MCF 10A (cell line): Measurements from ENCODE around the gene NMS. TPM values are rescaled to one million over a fixed set of nuclear protein-coding genes. Genes with fewer than 3 reads are reported as not detected.

Experiments used
- BruUV-seq: library from RNA; stranded (reverse); fragments of 400-500 nt; replicated peaks from 2 replicates; lab custom pipeline; 2021; lab: Mats Ljungman, UMichigan
- CTCF ChIA-PET: fragments of 300-600 bp; sonication (Branson Sonifier 250); formaldehyde crosslinking; extraction: SDS; loops from one replicate; lab custom pipeline; 2021; ENCODE audit warnings: antibody characterized with exemption, inconsistent platforms; lab: Yijun Ruan, JAX
- POLR2A ChIA-PET: fragments of 300-600, 350-650 bp; sonication (Branson Sonifier 250); formaldehyde crosslinking; extraction: SDS; loops from one replicate; lab custom pipeline; 2020; ENCODE audit warnings: antibody characterized with exemption, inconsistent platforms; lab: Yijun Ruan, JAX
- DNase-seq: peaks from one replicate; pipeline ENCODE4 v3.0.0-alpha.2; 2018; ENCODE audit not compliant: unreplicated experiment
- H3K27ac Mint-ChIP-seq: one replicate; pipeline ENCODE4 v1.8.0; 2022; ENCODE audit warnings: mild to moderate bottlenecking, low read depth, mixed read lengths; ENCODE audit not compliant: unreplicated experiment
- H3K27me3 Mint-ChIP-seq: one replicate; pipeline ENCODE4 v1.8.0; 2022; ENCODE audit warnings: mixed read lengths; ENCODE audit not compliant: insufficient read depth, unreplicated experiment
- H3K36me3 Mint-ChIP-seq: one replicate; pipeline ENCODE4 v1.8.0; 2022; ENCODE audit warnings: mild to moderate bottlenecking, moderate library complexity, mixed read lengths; ENCODE audit not compliant: insufficient read depth, unreplicated experiment
- H3K4me1 Mint-ChIP-seq: one replicate; pipeline ENCODE4 v1.8.0; 2022; ENCODE audit warnings: mixed read lengths; ENCODE audit not compliant: insufficient read depth, unreplicated experiment
- H3K4me3 Mint-ChIP-seq: one replicate; pipeline ENCODE4 v1.8.0; 2022; ENCODE audit warnings: mild to moderate bottlenecking, moderate library complexity, mixed read lengths; ENCODE audit not compliant: unreplicated experiment
- H3K9me3 Mint-ChIP-seq: one replicate; pipeline ENCODE4 v1.8.0; 2022; ENCODE audit warnings: mixed read lengths; ENCODE audit not compliant: unreplicated experiment
- intact Hi-C: fragments of 100-400 bp; cut with micrococcal nuclease; formaldehyde crosslinking; loops from 2 replicates; pipeline ENCODE4 v1.14.1; 2022
- total RNA-seq: library from RNA; stranded (reverse); gene quantifications from 2 replicates; pipeline ENCODE4 v1.2.3, GENCODE V29; 2022
- TF ChIP-seq, protein P1 (sequence below): fragments of 200-600 bp; IDR thresholded peaks from one replicate; pipeline ENCODE4 v1.8.0; 2022; ENCODE audit warnings: antibody characterized with exemption, mild to moderate bottlenecking; ENCODE audit not compliant: unreplicated experiment

The NMS gene
- total RNA-seq, 1 experiment from 2014 or later: not detected

GRCh38 chr2:100460904-100461530 is 9.3 kb upstream of the NMS start:
- H3K9me3 Mint-ChIP-seq: peaks cover 13% of the 10 kb centered on the region
- no peaks in the 10 kb centered on the region for H3K4me1 Mint-ChIP-seq
- ChIA-PET CTCF (no interaction called here), POLR2A (no interaction called here)
- peaks cover 48% of the 10 kb centered on the region for H3K27me3 Mint-ChIP-seq
- no peaks in the 10 kb centered on the region for H3K36me3 Mint-ChIP-seq
- no peak for DNase-seq
- H3K4me3 Mint-ChIP-seq: no peak overlapping the region
- no peak overlapping the region for H3K27ac Mint-ChIP-seq
- intact Hi-C loops: no loop called here
- TF ChIP-seq, protein P1, sequence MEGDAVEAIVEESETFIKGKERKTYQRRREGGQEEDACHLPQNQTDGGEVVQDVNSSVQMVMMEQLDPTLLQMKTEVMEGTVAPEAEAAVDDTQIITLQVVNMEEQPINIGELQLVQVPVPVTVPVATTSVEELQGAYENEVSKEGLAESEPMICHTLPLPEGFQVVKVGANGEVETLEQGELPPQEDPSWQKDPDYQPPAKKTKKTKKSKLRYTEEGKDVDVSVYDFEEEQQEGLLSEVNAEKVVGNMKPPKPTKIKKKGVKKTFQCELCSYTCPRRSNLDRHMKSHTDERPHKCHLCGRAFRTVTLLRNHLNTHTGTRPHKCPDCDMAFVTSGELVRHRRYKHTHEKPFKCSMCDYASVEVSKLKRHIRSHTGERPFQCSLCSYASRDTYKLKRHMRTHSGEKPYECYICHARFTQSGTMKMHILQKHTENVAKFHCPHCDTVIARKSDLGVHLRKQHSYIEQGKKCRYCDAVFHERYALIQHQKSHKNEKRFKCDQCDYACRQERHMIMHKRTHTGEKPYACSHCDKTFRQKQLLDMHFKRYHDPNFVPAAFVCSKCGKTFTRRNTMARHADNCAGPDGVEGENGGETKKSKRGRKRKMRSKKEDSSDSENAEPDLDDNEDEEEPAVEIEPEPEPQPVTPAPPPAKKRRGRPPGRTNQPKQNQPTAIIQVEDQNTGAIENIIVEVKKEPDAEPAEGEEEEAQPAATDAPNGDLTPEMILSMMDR: no peak
- no TSS peak for BruUV-seq

DNA sequence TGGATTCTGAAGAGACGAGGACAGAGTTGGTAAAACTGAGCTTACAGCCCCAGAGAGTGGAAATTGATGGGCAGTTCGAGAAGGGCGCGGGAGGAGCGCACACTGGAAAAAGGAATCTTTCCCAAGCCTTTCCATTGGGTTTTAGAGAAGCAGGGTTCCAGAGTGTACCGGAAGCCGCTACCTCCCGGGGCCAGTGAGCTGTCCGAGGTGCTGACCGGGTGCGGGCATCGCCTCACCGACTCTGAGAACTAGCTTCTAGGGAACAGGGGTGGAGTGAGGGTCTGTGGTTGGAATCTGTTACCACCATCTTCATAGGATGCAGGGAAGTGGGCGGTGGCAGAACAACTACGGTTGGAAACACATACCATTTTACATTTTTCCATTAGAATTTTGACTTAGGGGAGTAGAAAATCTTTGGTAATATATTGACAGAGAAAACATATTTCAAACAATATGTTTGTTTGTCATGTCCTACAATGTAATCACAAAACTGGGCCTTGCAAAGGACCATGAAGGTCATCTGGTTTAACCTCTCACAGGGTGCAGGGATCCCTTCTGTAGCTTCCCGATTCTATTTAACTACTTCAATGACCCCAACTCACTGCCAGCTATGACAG is 724 bp downstream of the NMS start:
- H3K9me3 Mint-ChIP-seq: no peaks in the 10 kb centered on the region
- H3K36me3 Mint-ChIP-seq: no peaks in the 10 kb centered on the region
- CTCF ChIA-PET: no interaction called here
- no peaks in the 10 kb centered on the region for H3K4me1 Mint-ChIP-seq
- no peak overlapping the region for H3K4me3 Mint-ChIP-seq
- DNase-seq: peak; percentile 22
- BruUV-seq: no TSS peak
- H3K27me3 Mint-ChIP-seq: peaks cover 72% of the 10 kb centered on the region
- TF ChIP-seq, protein P1: no peak
- H3K27ac Mint-ChIP-seq: no peak overlapping the region
- POLR2A ChIA-PET: interaction anchor here (0.8 kb wide), 1 partner anchor 15 kb away, joined by 4 read pairs; no protein-coding TSS in a partner anchor
- intact Hi-C loops: no loop called here

GRCh38 chr2:100476606-100477005 is 6.3 kb downstream of the NMS start:
- no peak overlapping the region for H3K27ac Mint-ChIP-seq
- H3K4me3 Mint-ChIP-seq: no peak overlapping the region
- no peaks in the 10 kb centered on the region for H3K9me3 Mint-ChIP-seq
- ChIA-PET POLR2A (no interaction called here), CTCF (no interaction called here)
- TF ChIP-seq, protein P1: no peak
- no peaks in the 10 kb centered on the region for H3K36me3 Mint-ChIP-seq
- no peaks in the 10 kb centered on the region for H3K4me1 Mint-ChIP-seq
- peaks cover 84% of the 10 kb centered on the region for H3K27me3 Mint-ChIP-seq
- DNase-seq: no peak
- BruUV-seq: no TSS peak
- intact Hi-C loops: no loop called here

GRCh38 chr2:100482741-100483140 is 12.5 kb downstream of the NMS start:
- TF ChIP-seq, protein P1: peak; percentile 8
- intact Hi-C loops: no loop called here
- no peak for DNase-seq

More at GRCh38 chr2:100482741-100483140, 12.5 kb downstream of the NMS start:
- peaks cover 46% of the 10 kb centered on the region for H3K27me3 Mint-ChIP-seq
- no TSS peak for BruUV-seq
- no peak overlapping the region for H3K4me3 Mint-ChIP-seq
- no peaks in the 10 kb centered on the region for H3K9me3 Mint-ChIP-seq
- ChIA-PET CTCF (no interaction called here), POLR2A (no interaction called here)
- H3K4me1 Mint-ChIP-seq: no peaks in the 10 kb centered on the region
- H3K27ac Mint-ChIP-seq: no peak overlapping the region
- no peaks in the 10 kb centered on the region for H3K36me3 Mint-ChIP-seq
